Right atrium auricular region (tissue), 2 donors: ENCODE data around the gene KCNMA1. TPM values are rescaled to one million over a fixed set of nuclear protein-coding genes. Genes with fewer than 3 reads are reported as not detected.

Experiments used
- DNase-seq: peaks from one replicate; pipeline ENCODE4 v3.0.0-alpha.2; 2019; ENCODE audit warnings: low spot score
- H3K27ac ChIP-seq, 2 donors: fragments of 200-600 bp; sonication (generic); 1 replicate in 1 of 2; 2 replicates in 1 of 2; pipeline ENCODE4 v1.5.1; 2016 to 2019
- H3K27me3 ChIP-seq, 2 donors: fragments of 200-600 bp; sonication (generic); one replicate each; pipeline versions ENCODE4 v1.5.1 to v1.6.0; 2017 to 2019
- H3K36me3 ChIP-seq: fragments of 200-600 bp; sonication (generic); one replicate; pipeline ENCODE4 v1.5.1; 2016
- H3K4me1 ChIP-seq, 2 donors: fragments of 200-600 bp; sonication (generic); one replicate each; pipeline versions ENCODE4 v1.5.1 to v1.6.0; 2017 to 2019
- H3K4me3 ChIP-seq, 2 donors: fragments of 200-600 bp; sonication (generic); 1 replicate in 1 of 2; 2 replicates in 1 of 2; pipeline ENCODE4 v1.5.1; 2017 to 2019; ENCODE audit warnings: mild to moderate bottlenecking in 1 of 2, moderate library complexity in 1 of 2
- H3K9me3 ChIP-seq, 2 donors: fragments of 200-600 bp; sonication (generic); one replicate each; pipeline ENCODE4 v1.5.1; 2019
- CTCF ChIP-seq, 2 donors: fragments of 200-600 bp; sonication (generic); IDR thresholded peaks; one replicate each; pipeline ENCODE4 v1.5.1; 2019; ENCODE audit warnings: antibody characterized with exemption in 2 of 2
- total RNA-seq, 2 donors: library from RNA; depleted of rRNA; stranded (reverse); fragments of >200 nt; gene quantifications; one replicate each; pipeline ENCODE4 v1.1.0, GENCODE V29; 2016

Gene KCNMA1
- total RNA-seq, 2 donors from 2014 or later = 2.3 to 3.5 TPM

- DNase-seq = no peak
- no peak overlapping the region for H3K27ac ChIP-seq
- no peaks in the 10 kb centered on the region for H3K4me1 ChIP-seq
- no peak for TF ChIP-seq CTCF (IDR thresholded peaks at IDR 0.05)
- no peak overlapping the region for H3K4me3 ChIP-seq
- no peaks in the 10 kb centered on the region for H3K9me3 ChIP-seq
- no peaks in the 10 kb centered on the region for H3K27me3 ChIP-seq
- no peaks in the 10 kb centered on the region for H3K36me3 ChIP-seq
Observed at GRCh38 chr10:76997631-76998030, 640.0 kb downstream of the KCNMA1 start.

GRCh38 chr10:76995023-76995422 is 642.6 kb downstream of the KCNMA1 start:
- no peaks in the 10 kb centered on the region for H3K4me1 ChIP-seq
- H3K27ac ChIP-seq = no peak overlapping the region
- DNase-seq = no peak
- no peak overlapping the region for H3K4me3 ChIP-seq
- H3K9me3 ChIP-seq = no peaks in the 10 kb centered on the region
- TF ChIP-seq CTCF (IDR thresholded peaks at IDR 0.05) = no peak
- no peaks in the 10 kb centered on the region for H3K27me3 ChIP-seq
- no peaks in the 10 kb centered on the region for H3K36me3 ChIP-seq

GRCh38 chr10:76993213-76993612 is 644.4 kb downstream of the KCNMA1 start:
- H3K36me3 ChIP-seq = no peaks in the 10 kb centered on the region
- no peak overlapping the region for H3K27ac ChIP-seq
- no peaks in the 10 kb centered on the region for H3K9me3 ChIP-seq
- no peak overlapping the region for H3K4me3 ChIP-seq
- no peak for DNase-seq
- no peak for TF ChIP-seq CTCF (IDR thresholded peaks at IDR 0.05)
- no peaks in the 10 kb centered on the region for H3K4me1 ChIP-seq
- H3K27me3 ChIP-seq = no peaks in the 10 kb centered on the region

- Histone ChIP-seq H3K36me3 (no peaks in the 10 kb centered on the region), H3K27ac (no peak overlapping the region), H3K4me1 (no peaks in the 10 kb centered on the region)
Observed at GRCh38 chr10:76992467-76992866, 645.1 kb downstream of the KCNMA1 start.

GRCh38 chr10:76991621-76992020 is 646.0 kb downstream of the KCNMA1 start:
- Histone ChIP-seq H3K36me3 (no peaks in the 10 kb centered on the region), H3K4me1 (no peaks in the 10 kb centered on the region), H3K27me3 (no peaks in the 10 kb centered on the region), H3K9me3 (no peaks in the 10 kb centered on the region), H3K27ac (no peak overlapping the region), H3K4me3 (no peak overlapping the region)
- no peak for TF ChIP-seq CTCF (IDR thresholded peaks at IDR 0.05)
- DNase-seq = no peak

More at GRCh38 chr10:76992467-76992866, 645.1 kb downstream of the KCNMA1 start:
- no peaks in the 10 kb centered on the region for H3K9me3 ChIP-seq
- DNase-seq = no peak
- H3K4me3 ChIP-seq = no peak overlapping the region
- TF ChIP-seq CTCF (IDR thresholded peaks at IDR 0.05) = no peak
- no peaks in the 10 kb centered on the region for H3K27me3 ChIP-seq

- H3K27me3 ChIP-seq = no peaks in the 10 kb centered on the region
- no peak for DNase-seq
- no peak for TF ChIP-seq CTCF (IDR thresholded peaks at IDR 0.05)
- no peak overlapping the region for H3K4me3 ChIP-seq
- H3K4me1 ChIP-seq = no peaks in the 10 kb centered on the region
- no peaks in the 10 kb centered on the region for H3K36me3 ChIP-seq
- H3K27ac ChIP-seq = no peak overlapping the region
- H3K9me3 ChIP-seq = no peaks in the 10 kb centered on the region
Observed at GRCh38 chr10:76990561-76990960, 647.0 kb downstream of the KCNMA1 start.
